Stimulated activated CD8-positive, alpha-beta memory T cell treated with anti-CD3 and anti-CD28 coated beads, Interleukin-15, amount 100 ng/mL, for 48 hours (primary cell): ENCODE data around the gene DGKH.
"Not testable (repeated sequence)": the region's sequence is repeated elsewhere in the genome, so short reads cannot be mapped to it uniquely, and the experiment has no call there.

Experiments
- DNase-seq, 2 donors: peaks; one replicate each; pipeline ENCODE4 v3.0.0-alpha.2; 2020; ENCODE audit warnings: low read depth in 2 of 2

The DGKH gene

GRCh38 chr13:42163338-42163737 is 114.9 kb downstream of the DGKH start:
- not testable (repeated sequence) for DNase-seq

- not testable (repeated sequence) for DNase-seq
Observed at GRCh38 chr13:42163910-42164309, 115.5 kb downstream of the DGKH start.

- DNase-seq, result no peak
Observed at GRCh38 chr13:42164557-42165125, 116.2 kb downstream of the DGKH start.

GRCh38 chr13:42168496-42168895 is 120.0 kb downstream of the DGKH start:
- no peak for DNase-seq

- DNase-seq, result no peak
Observed at GRCh38 chr13:42170029-42170428, 121.6 kb downstream of the DGKH start.

- DNase-seq, result no peak
Observed at GRCh38 chr13:42173789-42174343, 125.4 kb downstream of the DGKH start.

GRCh38 chr13:42174344-42175162 is 126.1 kb downstream of the DGKH start:
- DNase-seq, result no peak

GRCh38 chr13:42176294-42176693 is 127.8 kb downstream of the DGKH start:
- DNase-seq, result no peak

- DNase-seq, result no peak
Observed at GRCh38 chr13:42177189-42177588, 128.7 kb downstream of the DGKH start.

- DNase-seq, result no peak
Observed at GRCh38 chr13:42181381-42181953, 133.0 kb downstream of the DGKH start.

GRCh38 chr13:42189061-42189460 is 140.6 kb downstream of the DGKH start:
- no peak for DNase-seq

- no peak for DNase-seq
Observed at GRCh38 chr13:42190529-42190928, 142.1 kb downstream of the DGKH start.

- DNase-seq, result no peak
Observed at GRCh38 chr13:42211704-42212464, 163.4 kb downstream of the DGKH start.

GRCh38 chr13:42214446-42214845 is 166.0 kb downstream of the DGKH start:
- no peak for DNase-seq

- peak in 1 of 2 donors; percentile 4 for DNase-seq
Observed at GRCh38 chr13:42215578-42216421, 167.4 kb downstream of the DGKH start.

- no peak for DNase-seq
Observed at GRCh38 chr13:42216422-42216735, 167.9 kb downstream of the DGKH start.

GRCh38 chr13:42218576-42218975 is 170.1 kb downstream of the DGKH start:
- DNase-seq, result no peak

GRCh38 chr13:42219051-42219450 is 170.6 kb downstream of the DGKH start:
- DNase-seq, result no peak

- no peak for DNase-seq
Observed at GRCh38 chr13:42219876-42220275, 171.4 kb downstream of the DGKH start.

GRCh38 chr13:42221121-42221765 is 172.8 kb downstream of the DGKH start:
- DNase-seq, result no peak

- DNase-seq, result no peak
Observed at GRCh38 chr13:42223681-42224080, 175.2 kb downstream of the DGKH start.
